SK-N-SH treated with all-trans-retinoic acid at 6 μM for 48 hours (cell line): ENCODE data around the gene ENHO.

Experiments used
- ARNTL ChIP-seq: fragments of 450-650 bp; formaldehyde crosslinking; IDR thresholded peaks from 2 replicates; pipeline ENCODE4 v1.5.0; 2020; ENCODE audit warnings: low read depth, mild to moderate bottlenecking, moderate library complexity, borderline replicate concordance
- OSR1 ChIP-seq: fragments of 250-450 bp; sonication (Bioruptor Pico); IDR thresholded peaks from 2 replicates; pipeline ENCODE4 v1.8.0; 2022; ENCODE audit warnings: moderate library complexity, mild to moderate bottlenecking, inconsistent platforms
- PATZ1 ChIP-seq: fragments of 250-450 bp; sonication (Bioruptor Pico); IDR thresholded peaks from 2 replicates; pipeline ENCODE4 v1.8.0; 2020; ENCODE audit warnings: mild to moderate bottlenecking, moderate library complexity, borderline replicate concordance
- SNAI2 ChIP-seq: fragments of 250-450 bp; sonication (Bioruptor Pico); IDR thresholded peaks from 2 replicates; pipeline ENCODE4 v1.5.0; 2020; ENCODE audit warnings: mild to moderate bottlenecking, moderate library complexity
- TCF4 ChIP-seq: fragments of 250-450 bp; sonication (Bioruptor Pico); IDR thresholded peaks from 2 replicates; pipeline ENCODE4 v1.8.0; 2021; ENCODE audit warnings: mild to moderate bottlenecking, moderate library complexity, borderline replicate concordance
- ZC3H10 ChIP-seq: fragments of 250-450 bp; sonication (Bioruptor Pico); IDR thresholded peaks from 2 replicates; pipeline ENCODE4 v1.5.1; 2021; ENCODE audit warnings: mild to moderate bottlenecking, moderate library complexity
- ZFP30 ChIP-seq: fragments of 450-650 bp; formaldehyde crosslinking; IDR thresholded peaks from 2 replicates; pipeline ENCODE4 v1.5.0; 2022; ENCODE audit warnings: mild to moderate bottlenecking, moderate library complexity

- TF ChIP-seq ZC3H10 (CRISPR knock-in tag): no peak
- no peak for TF ChIP-seq SNAI2 (CRISPR knock-in tag)
- no peak for TF ChIP-seq ARNTL
- no peak for TF ChIP-seq ZFP30 (CRISPR knock-in tag)
- no peak for TF ChIP-seq PATZ1 (CRISPR knock-in tag)
- no peak for TF ChIP-seq TCF4 (CRISPR knock-in tag)
- no peak for TF ChIP-seq OSR1 (CRISPR knock-in tag)
These were observed 26.6 kb upstream of the ENHO start for GRCh38 chr9:34549407-34549732.
